HUES64 (cell line): ENCODE data around the gene MAPK1IP1L.
"Not testable (repeated sequence)": the region's sequence is repeated elsewhere in the genome, so short reads cannot be mapped to it uniquely, and the experiment has no call there.

Experiments used
- H3K27ac ChIP-seq: 2 replicates; pipeline ENCODE4 v1.7.0; 2013; ENCODE audit warnings: low read depth, low read length, inconsistent platforms
- H3K27me3 ChIP-seq: 2 replicates; pipeline ENCODE4 v1.6.1; 2013; ENCODE audit warnings: mild to moderate bottlenecking, low read length; ENCODE audit not compliant: insufficient read depth
- H3K36me3 ChIP-seq: 2 replicates; pipeline ENCODE4 v1.6.1; 2013; ENCODE audit warnings: mild to moderate bottlenecking, low read length; ENCODE audit not compliant: insufficient read depth
- H3K4me1 ChIP-seq: 2 replicates; pipeline ENCODE4 v1.6.1; 2013; ENCODE audit warnings: mild to moderate bottlenecking, low read length, moderate library complexity; ENCODE audit not compliant: insufficient read depth
- H3K4me3 ChIP-seq: 2 replicates; pipeline ENCODE4 v1.5.1; 2013; ENCODE audit warnings: mild to moderate bottlenecking, low read length, moderate library complexity
- H3K9ac ChIP-seq: 2 replicates; pipeline ENCODE4 v1.6.1; 2013; ENCODE audit warnings: mild to moderate bottlenecking, low read depth, low read length
- H3K9me3 ChIP-seq: 2 replicates; pipeline ENCODE4 v1.6.1; 2013; ENCODE audit warnings: low read depth, low read length; ENCODE audit not compliant: insufficient read depth
- WGBS: fragments of 150-250, 120-280 bp; methylation state at CpG from one replicate; pipeline ENCODE4 v1.1.7; 2013; ENCODE audit warnings: missing lambda C conversion rate; 5-methylcytosine and 5-hydroxymethylcytosine counted together

Gene MAPK1IP1L

GRCh38 chr14:55075628-55076175 lies 24.3 kb downstream of the MAPK1IP1L start:
- no peak overlapping the region for H3K9ac ChIP-seq
- no peaks in the 10 kb centered on the region for H3K27me3 ChIP-seq
- no peak overlapping the region for H3K27ac ChIP-seq
- 91% methylated on average over 3 of the region's 3 CpGs for WGBS
- H3K4me3 ChIP-seq = no peak overlapping the region
- no peaks in the 10 kb centered on the region for H3K36me3 ChIP-seq
- H3K4me1 ChIP-seq = peaks cover 11% of the 10 kb centered on the region
- no peaks in the 10 kb centered on the region for H3K9me3 ChIP-seq

- Histone ChIP-seq H3K27ac (no peak overlapping the region), H3K36me3 (no peaks in the 10 kb centered on the region), H3K4me1 (peaks cover 8% of the 10 kb centered on the region), H3K4me3 (no peak overlapping the region), H3K27me3 (no peaks in the 10 kb centered on the region), H3K9ac (no peak overlapping the region), H3K9me3 (no peaks in the 10 kb centered on the region)
- 87% methylated on average over 17 of the region's 17 CpGs for WGBS
Observed at GRCh38 chr14:55077170-55078151, 26.0 kb downstream of the MAPK1IP1L start.

GRCh38 chr14:55079961-55080360 lies 28.5 kb downstream of the MAPK1IP1L start:
- 86% methylated on average over 6 of the region's 6 CpGs for WGBS
- not testable (repeated sequence) for H3K4me1 ChIP-seq, H3K9me3 ChIP-seq, H3K27ac ChIP-seq, H3K27me3 ChIP-seq, H3K4me3 ChIP-seq, H3K9ac ChIP-seq, H3K36me3 ChIP-seq

GRCh38 chr14:55084401-55085059 lies 33.1 kb downstream of the MAPK1IP1L start:
- no peaks in the 10 kb centered on the region for H3K9me3 ChIP-seq
- H3K36me3 ChIP-seq = no peaks in the 10 kb centered on the region
- no peak overlapping the region for H3K27ac ChIP-seq
- no peak overlapping the region for H3K4me3 ChIP-seq
- no peaks in the 10 kb centered on the region for H3K27me3 ChIP-seq
- H3K9ac ChIP-seq = no peak overlapping the region
- H3K4me1 ChIP-seq = no peaks in the 10 kb centered on the region

- H3K36me3 ChIP-seq = no peaks in the 10 kb centered on the region
- no peak overlapping the region for H3K27ac ChIP-seq
- H3K27me3 ChIP-seq = no peaks in the 10 kb centered on the region
- WGBS = 89% methylated on average over 4 of the region's 4 CpGs
- H3K9me3 ChIP-seq = no peaks in the 10 kb centered on the region
- no peak overlapping the region for H3K9ac ChIP-seq
- H3K4me1 ChIP-seq = no peaks in the 10 kb centered on the region
- H3K4me3 ChIP-seq = no peak overlapping the region
Observed at GRCh38 chr14:55085060-55085660, 33.7 kb downstream of the MAPK1IP1L start.

- H3K9ac ChIP-seq = no peak overlapping the region
- H3K36me3 ChIP-seq = no peaks in the 10 kb centered on the region
- H3K27me3 ChIP-seq = no peaks in the 10 kb centered on the region
- H3K27ac ChIP-seq = no peak overlapping the region
- 93% methylated on average over 9 of the region's 9 CpGs for WGBS
- H3K4me1 ChIP-seq = no peaks in the 10 kb centered on the region
- H3K4me3 ChIP-seq = no peak overlapping the region
- no peaks in the 10 kb centered on the region for H3K9me3 ChIP-seq
Observed at GRCh38 chr14:55086938-55087337, 35.5 kb downstream of the MAPK1IP1L start.

GRCh38 chr14:55088356-55088755 lies 36.9 kb downstream of the MAPK1IP1L start:
- no peak overlapping the region for H3K9ac ChIP-seq
- H3K27ac ChIP-seq = no peak overlapping the region
- no peaks in the 10 kb centered on the region for H3K9me3 ChIP-seq
- H3K4me1 ChIP-seq = no peaks in the 10 kb centered on the region
- H3K36me3 ChIP-seq = no peaks in the 10 kb centered on the region
- H3K4me3 ChIP-seq = no peak overlapping the region
- H3K27me3 ChIP-seq = no peaks in the 10 kb centered on the region

- H3K4me1 ChIP-seq = peaks cover 3% of the 10 kb centered on the region; the same call in 1 of the 2 replicates
- 95% methylated on average over 4 of the region's 4 CpGs for WGBS
- H3K27ac ChIP-seq = no peak overlapping the region
- H3K9ac ChIP-seq = no peak overlapping the region
- no peaks in the 10 kb centered on the region for H3K36me3 ChIP-seq
- H3K27me3 ChIP-seq = no peaks in the 10 kb centered on the region
- H3K4me3 ChIP-seq = no peak overlapping the region
- H3K9me3 ChIP-seq = no peaks in the 10 kb centered on the region
Observed at GRCh38 chr14:55092341-55092740, 40.9 kb downstream of the MAPK1IP1L start.

- WGBS = 89% methylated on average over 9 of the region's 9 CpGs
- Histone ChIP-seq H3K9me3 (no peaks in the 10 kb centered on the region), H3K27ac (no peak overlapping the region), H3K4me1 (peaks cover 3% of the 10 kb centered on the region; the same call in 1 of the 2 replicates), H3K9ac (no peak overlapping the region), H3K27me3 (no peaks in the 10 kb centered on the region), H3K4me3 (no peak overlapping the region), H3K36me3 (no peaks in the 10 kb centered on the region)
Observed at GRCh38 chr14:55094292-55095157, 43.1 kb downstream of the MAPK1IP1L start.

- no peaks in the 10 kb centered on the region for H3K27me3 ChIP-seq
- no peaks in the 10 kb centered on the region for H3K36me3 ChIP-seq
- WGBS = 95% methylated on average over 5 of the region's 5 CpGs
- H3K27ac ChIP-seq = no peak overlapping the region
- H3K9ac ChIP-seq = no peak overlapping the region
- no peak overlapping the region for H3K4me3 ChIP-seq
- peaks cover 15% of the 10 kb centered on the region for H3K4me1 ChIP-seq
- H3K9me3 ChIP-seq = no peaks in the 10 kb centered on the region
Observed at GRCh38 chr14:55097881-55098560, 46.6 kb downstream of the MAPK1IP1L start.
